Measurements from ENCODE around the gene OR5A2. TPM values are rescaled to one million over a fixed set of nuclear protein-coding genes. Genes with fewer than 3 reads are reported as not detected.
"Not testable (repeated sequence)": the region's sequence is repeated elsewhere in the genome, so short reads cannot be mapped to it uniquely, and the experiment has no call there.

OR5A2 gene
- total RNA-seq, 1 experiment from 2014 or later: not detected

DNA sequence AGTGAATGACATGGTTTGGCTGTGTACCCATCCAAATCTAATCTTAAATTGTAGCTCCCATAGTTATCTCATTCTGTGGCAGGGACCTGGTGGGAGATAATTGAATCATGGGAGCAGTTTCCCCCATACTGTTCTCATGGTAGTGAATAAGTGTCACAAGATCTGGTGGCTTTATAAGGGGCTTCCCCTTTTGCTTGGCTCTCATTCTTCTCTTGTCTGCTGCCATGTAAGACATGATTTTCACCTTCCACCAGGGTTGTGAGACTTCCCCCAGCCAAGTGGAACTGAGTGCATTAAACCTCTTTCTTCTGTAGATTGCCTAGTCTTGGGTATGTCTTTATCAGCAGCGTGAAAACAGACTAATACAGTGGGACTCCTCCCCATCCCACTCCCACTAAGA, 11.1 kb downstream of the OR5A2 start:
- Histone ChIP-seq H3K4me3 (ENCODE audit: low read length) (no peak overlapping the region), H3K27me3 (ENCODE audit: low read length) (no peaks in the 10 kb centered on the region), H4K20me1 (ENCODE audit: insufficient read depth, low read depth, low read length) (no peaks in the 10 kb centered on the region), H3K79me2 (ENCODE audit: low read length) (no peaks in the 10 kb centered on the region), H3K9me3 (ENCODE audit: low read length) (no peaks in the 10 kb centered on the region), H3K9me2 (replicated peaks; ENCODE audit: insufficient read depth, low read length) (no peaks in the 10 kb centered on the region), H3K27ac (ENCODE audit: low read length) (no peak overlapping the region), H3K36me3 (ENCODE audit: insufficient read depth, low read length) (no peaks in the 10 kb centered on the region), H3K4me2 (ENCODE audit: low read depth, low read length, poor library complexity, severe bottlenecking) (no peak overlapping the region), H2AFZ (ENCODE audit: low read length) (no peak overlapping the region), H3K9ac (ENCODE audit: low read length) (no peak overlapping the region), H3K4me1 (ENCODE audit: low read length) (no peaks in the 10 kb centered on the region; the same call in 1 of the 2 replicates)
- no peak for DNase-seq

DNA sequence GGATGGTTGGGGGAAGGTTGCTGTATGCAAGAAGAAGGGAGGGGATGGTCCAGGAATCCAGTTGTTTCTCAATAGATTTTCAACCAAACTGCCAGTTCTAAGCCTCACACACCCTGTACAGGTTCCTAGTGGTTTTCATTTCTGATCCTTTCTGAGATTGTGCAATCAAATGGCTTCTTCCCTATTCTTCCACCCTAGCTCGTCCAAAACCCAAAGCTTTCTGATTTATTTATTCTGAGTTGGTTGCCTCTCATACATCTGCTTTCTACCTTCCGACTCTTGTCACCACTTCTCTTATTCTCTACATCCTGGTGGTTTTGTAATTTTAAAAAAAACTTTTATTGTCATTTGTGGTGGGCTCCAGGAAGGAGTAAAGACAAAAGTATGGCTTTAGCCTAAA, 12.6 kb downstream of the OR5A2 start:
- H3K4me2 ChIP-seq (ENCODE audit: low read depth, low read length, poor library complexity, severe bottlenecking): no peak overlapping the region
- no peaks in the 10 kb centered on the region for H3K79me2 ChIP-seq (ENCODE audit: low read length)
- H3K36me3 ChIP-seq (ENCODE audit: insufficient read depth, low read length): no peaks in the 10 kb centered on the region
- H3K9me3 ChIP-seq (ENCODE audit: low read length): no peaks in the 10 kb centered on the region; the same call in none of the 2 replicates
- no peaks in the 10 kb centered on the region for H4K20me1 ChIP-seq (ENCODE audit: insufficient read depth, low read depth, low read length)
- no peak overlapping the region for H3K4me3 ChIP-seq (ENCODE audit: low read length)
- DNase-seq: no peak
- H2AFZ ChIP-seq (ENCODE audit: low read length): no peak overlapping the region
- no peaks in the 10 kb centered on the region; the same call in 1 of the 2 replicates for H3K4me1 ChIP-seq (ENCODE audit: low read length)
- no peaks in the 10 kb centered on the region for H3K9me2 ChIP-seq (replicated peaks; ENCODE audit: insufficient read depth, low read length)
- H3K9ac ChIP-seq (ENCODE audit: low read length): no peak overlapping the region
- H3K27ac ChIP-seq (ENCODE audit: low read length): no peak overlapping the region
- no peaks in the 10 kb centered on the region for H3K27me3 ChIP-seq (ENCODE audit: low read length)

DNA sequence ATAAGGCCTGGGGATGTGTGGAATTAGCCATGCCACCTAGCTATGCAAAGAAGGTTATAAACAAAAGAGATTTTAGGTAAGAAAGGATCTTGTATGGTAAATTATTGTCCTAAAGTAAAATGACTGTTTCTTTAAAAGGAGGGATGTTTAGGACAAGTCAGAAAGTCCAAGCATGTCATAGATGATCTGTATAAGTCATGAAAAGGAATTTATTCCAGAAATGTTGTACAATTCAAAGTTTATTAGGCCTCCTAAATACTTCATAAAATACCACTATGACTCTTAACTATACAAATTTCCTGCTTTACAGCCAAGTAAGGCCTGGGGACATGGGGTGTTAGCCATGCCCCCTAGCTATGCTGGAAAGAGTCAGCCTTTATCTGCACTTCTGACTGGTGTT, 22.7 kb downstream of the OR5A2 start:
- no peaks in the 10 kb centered on the region for H3K36me3 ChIP-seq (ENCODE audit: insufficient read depth, low read length)
- no peak overlapping the region for H3K4me2 ChIP-seq (ENCODE audit: low read depth, low read length, poor library complexity, severe bottlenecking)
- no peaks in the 10 kb centered on the region for H3K9me2 ChIP-seq (replicated peaks; ENCODE audit: insufficient read depth, low read length)
- no peaks in the 10 kb centered on the region for H3K79me2 ChIP-seq (ENCODE audit: low read length)
- H2AFZ ChIP-seq (ENCODE audit: low read length): no peak overlapping the region
- DNase-seq: no peak
- peaks cover 19% of the 10 kb centered on the region for H3K9me3 ChIP-seq (ENCODE audit: low read length)
- H3K4me1 ChIP-seq (ENCODE audit: low read length): no peaks in the 10 kb centered on the region
- no peak overlapping the region for H3K27ac ChIP-seq (ENCODE audit: low read length)
- H3K27me3 ChIP-seq (ENCODE audit: low read length): no peaks in the 10 kb centered on the region; the same call in 1 of the 2 replicates
- H3K4me3 ChIP-seq (ENCODE audit: low read length): no peak overlapping the region
- no peaks in the 10 kb centered on the region for H4K20me1 ChIP-seq (ENCODE audit: insufficient read depth, low read depth, low read length)
- H3K9ac ChIP-seq (ENCODE audit: low read length): no peak overlapping the region

DNA sequence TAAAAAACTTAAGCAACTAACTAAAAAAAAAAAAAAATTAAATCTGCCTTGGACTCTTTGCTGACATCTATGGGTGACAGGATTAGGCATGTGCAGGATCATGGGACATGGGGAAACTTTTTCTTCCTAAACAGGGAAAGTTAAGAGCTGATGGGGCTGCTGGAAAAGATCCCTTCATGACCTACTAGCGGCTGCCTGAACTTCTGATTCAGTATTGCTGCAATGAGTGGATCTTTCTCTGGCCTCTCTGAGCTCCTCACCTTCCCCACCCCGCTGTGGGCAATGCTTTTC, 25.0 kb downstream of the OR5A2 start:
- no peaks in the 10 kb centered on the region for H4K20me1 ChIP-seq (ENCODE audit: insufficient read depth, low read depth, low read length)
- no peak overlapping the region for H3K9ac ChIP-seq (ENCODE audit: low read length)
- H3K9me2 ChIP-seq (replicated peaks; ENCODE audit: insufficient read depth, low read length): no peaks in the 10 kb centered on the region
- no peak overlapping the region for H3K4me2 ChIP-seq (ENCODE audit: low read depth, low read length, poor library complexity, severe bottlenecking)
- H3K4me1 ChIP-seq (ENCODE audit: low read length): no peaks in the 10 kb centered on the region
- no peak overlapping the region for H2AFZ ChIP-seq (ENCODE audit: low read length)
- no peak overlapping the region for H3K27ac ChIP-seq (ENCODE audit: low read length)
- H3K36me3 ChIP-seq (ENCODE audit: insufficient read depth, low read length): no peaks in the 10 kb centered on the region
- peaks cover 19% of the 10 kb centered on the region for H3K9me3 ChIP-seq (ENCODE audit: low read length)
- DNase-seq: no peak
- H3K27me3 ChIP-seq (ENCODE audit: low read length): no peaks in the 10 kb centered on the region; the same call in 1 of the 2 replicates
- no peak overlapping the region for H3K4me3 ChIP-seq (ENCODE audit: low read length)
- H3K79me2 ChIP-seq (ENCODE audit: low read length): no peaks in the 10 kb centered on the region

DNA sequence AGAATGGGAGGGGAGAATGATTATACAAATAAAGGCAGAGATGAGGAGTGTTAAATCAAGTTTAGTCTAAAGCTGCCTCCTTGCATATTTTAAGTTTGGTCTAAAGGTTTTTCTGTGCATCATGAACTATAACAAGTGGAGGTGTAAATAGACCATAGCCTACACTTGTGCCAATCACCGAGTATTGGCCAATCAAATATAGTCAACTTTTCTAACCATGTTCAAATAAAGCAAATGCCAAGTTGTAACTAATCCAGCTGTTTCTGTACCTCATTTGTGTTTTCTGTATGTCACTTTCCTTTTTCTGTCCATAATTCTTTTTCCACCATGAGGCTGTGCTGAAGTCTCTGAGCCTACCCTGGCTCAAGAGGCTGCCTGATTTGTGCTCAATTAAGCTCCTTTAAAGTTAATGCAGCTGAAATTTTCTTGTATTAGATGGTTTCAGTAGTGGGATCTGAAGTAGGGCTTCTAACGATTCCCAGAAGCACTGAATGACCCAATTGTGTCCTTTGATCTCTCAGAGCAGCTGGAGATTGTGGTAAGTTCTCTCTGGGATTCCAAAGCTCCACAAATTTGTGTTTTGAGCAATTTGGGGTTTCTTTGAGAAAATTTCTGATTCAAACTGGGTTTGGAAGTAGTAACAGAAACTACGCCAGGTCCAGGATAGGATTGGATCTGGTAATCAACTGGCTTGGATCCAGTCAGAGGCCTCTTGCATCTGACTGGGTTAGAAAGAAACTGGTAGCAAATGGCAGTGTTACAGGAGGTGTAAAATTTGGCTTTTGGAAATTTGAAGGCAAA, 25.6 kb downstream of the OR5A2 start:
- H3K36me3 ChIP-seq (ENCODE audit: insufficient read depth, low read length): no peaks in the 10 kb centered on the region
- no peak overlapping the region for H3K4me3 ChIP-seq (ENCODE audit: low read length)
- no peaks in the 10 kb centered on the region for H3K4me1 ChIP-seq (ENCODE audit: low read length)
- no peaks in the 10 kb centered on the region; the same call in 1 of the 2 replicates for H3K27me3 ChIP-seq (ENCODE audit: low read length)
- no peak overlapping the region for H2AFZ ChIP-seq (ENCODE audit: low read length)
- no peak overlapping the region for H3K27ac ChIP-seq (ENCODE audit: low read length)
- peaks cover 19% of the 10 kb centered on the region for H3K9me3 ChIP-seq (ENCODE audit: low read length)
- DNase-seq: no peak
- H3K9me2 ChIP-seq (replicated peaks; ENCODE audit: insufficient read depth, low read length): no peaks in the 10 kb centered on the region
- no peak overlapping the region for H3K9ac ChIP-seq (ENCODE audit: low read length)
- no peaks in the 10 kb centered on the region for H3K79me2 ChIP-seq (ENCODE audit: low read length)
- no peak overlapping the region for H3K4me2 ChIP-seq (ENCODE audit: low read depth, low read length, poor library complexity, severe bottlenecking)
- H4K20me1 ChIP-seq (ENCODE audit: insufficient read depth, low read depth, low read length): no peaks in the 10 kb centered on the region

DNA sequence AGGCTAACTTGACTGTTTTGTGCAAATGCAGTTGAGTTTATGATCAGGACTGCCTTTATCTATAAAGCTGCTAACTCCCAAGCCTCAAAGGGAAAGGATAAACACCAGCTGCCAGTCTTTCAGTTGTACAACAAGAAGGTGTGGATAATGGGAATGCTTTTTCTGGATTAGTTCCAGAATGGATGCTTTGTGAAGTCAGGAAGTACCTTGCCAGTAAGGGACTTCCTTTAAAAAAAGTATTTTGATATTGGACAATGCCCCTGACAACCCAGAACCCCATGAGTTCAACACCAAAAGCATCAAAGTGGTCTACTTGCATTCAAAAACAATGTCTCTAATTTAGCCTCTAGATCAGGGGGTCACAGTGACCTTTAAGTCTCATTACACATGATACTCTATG, 32.0 kb downstream of the OR5A2 start:
- H3K4me1 ChIP-seq (ENCODE audit: low read length): no peaks in the 10 kb centered on the region
- H3K9ac ChIP-seq (ENCODE audit: low read length): no peak overlapping the region
- H4K20me1 ChIP-seq (ENCODE audit: insufficient read depth, low read depth, low read length): no peaks in the 10 kb centered on the region
- H3K27ac ChIP-seq (ENCODE audit: low read length): no peak overlapping the region
- no peak overlapping the region for H2AFZ ChIP-seq (ENCODE audit: low read length)
- H3K4me3 ChIP-seq (ENCODE audit: low read length): no peak overlapping the region
- no peaks in the 10 kb centered on the region for H3K79me2 ChIP-seq (ENCODE audit: low read length)
- no peaks in the 10 kb centered on the region for H3K9me3 ChIP-seq (ENCODE audit: low read length)
- no peaks in the 10 kb centered on the region for H3K27me3 ChIP-seq (ENCODE audit: low read length)
- no peaks in the 10 kb centered on the region for H3K36me3 ChIP-seq (ENCODE audit: insufficient read depth, low read length)
- no peak for DNase-seq
- H3K4me2 ChIP-seq (ENCODE audit: low read depth, low read length, poor library complexity, severe bottlenecking): no peak overlapping the region
- no peaks in the 10 kb centered on the region for H3K9me2 ChIP-seq (replicated peaks; ENCODE audit: insufficient read depth, low read length)

DNA sequence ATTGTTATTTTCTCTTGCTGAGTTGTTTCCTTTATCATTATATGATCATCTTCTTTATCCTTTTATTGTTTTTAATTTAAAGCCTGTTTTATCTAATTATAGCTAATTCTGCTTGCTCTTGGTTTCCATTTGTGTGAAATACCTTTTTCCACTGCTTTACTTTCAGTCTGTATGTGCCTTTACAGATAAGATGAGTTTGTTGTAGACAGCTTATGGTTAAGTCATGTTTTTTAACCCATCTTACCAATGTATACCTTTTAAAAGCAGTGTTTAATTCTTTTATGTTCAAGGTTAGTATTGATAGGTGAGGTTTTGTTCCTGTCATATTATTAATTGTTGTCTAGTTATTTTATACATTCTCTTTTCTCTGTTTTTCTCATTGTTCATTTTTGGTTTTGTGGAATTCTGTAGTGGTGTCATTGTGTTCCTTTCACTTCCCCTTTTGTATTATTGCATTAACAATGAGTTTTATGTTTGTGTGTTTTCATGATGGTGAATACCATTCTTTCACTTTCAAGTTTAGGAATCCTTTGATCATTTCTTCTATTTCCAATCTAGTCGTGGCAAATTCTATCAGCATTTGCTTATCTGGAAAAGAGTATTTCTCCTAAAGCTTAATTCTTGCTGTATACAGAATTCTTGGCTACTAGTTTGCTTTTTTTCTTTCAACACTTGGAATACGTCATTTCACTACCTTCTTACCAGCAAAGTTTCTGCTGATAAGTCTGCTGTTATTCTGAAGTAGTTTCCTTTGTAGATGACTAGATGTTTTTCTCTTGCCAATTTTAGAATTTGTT, 45.8 kb downstream of the OR5A2 start:
- no peaks in the 10 kb centered on the region for H3K9me3 ChIP-seq (ENCODE audit: low read length)
- no peak overlapping the region for H3K4me2 ChIP-seq (ENCODE audit: low read depth, low read length, poor library complexity, severe bottlenecking)
- H3K27me3 ChIP-seq (ENCODE audit: low read length): no peaks in the 10 kb centered on the region
- H3K4me1 ChIP-seq (ENCODE audit: low read length): no peaks in the 10 kb centered on the region
- no peak overlapping the region for H2AFZ ChIP-seq (ENCODE audit: low read length)
- H4K20me1 ChIP-seq (ENCODE audit: insufficient read depth, low read depth, low read length): no peaks in the 10 kb centered on the region
- H3K9me2 ChIP-seq (replicated peaks; ENCODE audit: insufficient read depth, low read length): no peaks in the 10 kb centered on the region
- H3K79me2 ChIP-seq (ENCODE audit: low read length): no peaks in the 10 kb centered on the region
- H3K27ac ChIP-seq (ENCODE audit: low read length): no peak overlapping the region
- no peak overlapping the region for H3K9ac ChIP-seq (ENCODE audit: low read length)
- H3K36me3 ChIP-seq (ENCODE audit: insufficient read depth, low read length): no peaks in the 10 kb centered on the region
- H3K4me3 ChIP-seq (ENCODE audit: low read length): no peak overlapping the region
- DNase-seq: no peak

DNA sequence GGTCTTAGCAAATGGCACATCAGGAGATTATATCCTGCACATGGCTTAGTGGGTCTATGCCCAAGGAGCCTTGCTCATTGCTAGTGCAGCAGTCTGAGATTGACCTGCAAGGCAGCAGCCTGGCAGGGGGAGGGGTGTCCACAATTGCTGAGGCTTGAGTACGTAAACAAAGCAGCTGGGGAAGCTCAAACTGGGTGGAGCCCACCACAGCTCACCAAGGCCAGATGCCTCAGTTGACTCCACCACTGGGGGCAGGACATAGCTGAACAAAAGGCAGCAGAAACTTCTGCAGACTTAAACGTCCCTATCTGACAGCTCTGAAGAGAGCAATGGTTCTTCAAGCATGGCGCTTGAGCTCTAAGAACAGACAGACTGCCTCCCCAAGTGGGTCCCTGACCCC, 53.9 kb downstream of the OR5A2 start:
- not testable (repeated sequence) for H3K27ac ChIP-seq (ENCODE audit: low read length); H3K4me2 ChIP-seq (ENCODE audit: low read depth, low read length, poor library complexity, severe bottlenecking); H3K36me3 ChIP-seq (ENCODE audit: insufficient read depth, low read length); H3K27me3 ChIP-seq (ENCODE audit: low read length); H3K79me2 ChIP-seq (ENCODE audit: low read length); H3K4me3 ChIP-seq (ENCODE audit: low read length); H3K9ac ChIP-seq (ENCODE audit: low read length); H3K4me1 ChIP-seq (ENCODE audit: low read length); DNase-seq; H4K20me1 ChIP-seq (ENCODE audit: insufficient read depth, low read depth, low read length); H2AFZ ChIP-seq (ENCODE audit: low read length); H3K9me2 ChIP-seq (replicated peaks; ENCODE audit: insufficient read depth, low read length); H3K9me3 ChIP-seq (ENCODE audit: low read length)

Measured in Karpas-422 (cell line).